ENCODE measurements around the gene PDE6A. TPM values are rescaled to one million over a fixed set of nuclear protein-coding genes. Genes with fewer than 3 reads are reported as not detected.

PDE6A gene
- total and polyA plus RNA-seq, 2 of the 8 experiments (the other 6 are each of a cell fraction or from before 2014, with no cell fraction given): not detected

GRCh38 chr5:149993471-149993870, 48.9 kb upstream of the PDE6A start:
- no peaks in the 10 kb centered on the region; a peak in 1 of 8 replicates for H3K36me3 ChIP-seq (ENCODE audit: control insufficient read depth in 2 of 4, insufficient read depth in 4 of 4, low read length in 3 of 4)
- H2BK15ac ChIP-seq (ENCODE audit: low read length): no peak overlapping the region
- H2AK5ac ChIP-seq (ENCODE audit: low read depth, low read length): no peak overlapping the region
- no peaks in the 10 kb centered on the region for H3K4me1 ChIP-seq (replicated peaks in 1 of 4; ENCODE audit: control insufficient read depth in 3 of 4, insufficient read depth in 4 of 4, low read length in 3 of 4)
- H4K8ac ChIP-seq (ENCODE audit: extremely low read depth, insufficient read depth, low read length): no peak overlapping the region
- POLR2A ChIA-PET (ENCODE audit: partially characterized antibody): interaction anchor here (0.7 kb wide), 1 partner anchor 152 kb away, joined by 3 read pairs; no protein-coding TSS in a partner anchor
- H2BK5ac ChIP-seq (ENCODE audit: low read depth, low read length): no peak overlapping the region
- no peaks in the 10 kb centered on the region for H4K20me1 ChIP-seq (replicated peaks in 1 of 2; ENCODE audit: control insufficient read depth in 1 of 2, insufficient read depth in 2 of 2, low read length in 2 of 2)
- H2AFZ ChIP-seq (ENCODE audit: low read length): no peak overlapping the region
- no peak overlapping the region for H3K9ac ChIP-seq (replicated peaks in 1 of 4; ENCODE audit: extremely low read depth in 1 of 4, low read depth in 3 of 4, low read length in 3 of 4)
- FAIRE-seq: no peak
- 73% methylated on average over 3 of the region's 3 CpGs; no CpG with 5 or more reads in 1 of the 2 experiments for WGBS, 2 experiments (ENCODE audit: extremely low coverage in 1 of 2, insufficient coverage in 1 of 2, insufficient read length in 1 of 2, insufficient replicate concordance in 2 of 2, low coverage in 1 of 2, low lambda C conversion rate in 2 of 2, missing lambda C conversion rate in 1 of 2)
- no peak overlapping the region for H4K91ac ChIP-seq (replicated peaks; ENCODE audit: insufficient read length, low read length)
- no peak overlapping the region for H3K14ac ChIP-seq (ENCODE audit: insufficient read length)
- no peak overlapping the region for H4K5ac ChIP-seq (ENCODE audit: insufficient read length, low read depth, low read length)
- no peak overlapping the region for H2BK20ac ChIP-seq (ENCODE audit: low read length)
- no peak overlapping the region for H3K56ac ChIP-seq (replicated peaks; ENCODE audit: insufficient read length, low read depth, low read length)
- H3K4me2 ChIP-seq (ENCODE audit: insufficient read depth in 1 of 2, low read depth in 2 of 2, low read length in 2 of 2): no peak overlapping the region
- no peak overlapping the region for H3K4me3 ChIP-seq (ENCODE audit: extremely low read depth in 1 of 4, insufficient read depth in 2 of 4, low read depth in 3 of 4, low read length in 4 of 4)
- no peaks in the 10 kb centered on the region for H3K23me2 ChIP-seq (ENCODE audit: low read depth, low read length)
- DNase-seq (ENCODE audit: low read depth in 1 of 2, low spot score in 2 of 2): no peak
- no peaks in the 10 kb centered on the region for H3K79me2 ChIP-seq (ENCODE audit: control insufficient read depth in 1 of 2, insufficient read depth in 2 of 2, low read length in 2 of 2)
- H3K18ac ChIP-seq (ENCODE audit: extremely low read depth, low read length): no peak overlapping the region
- no peak overlapping the region for H2BK120ac ChIP-seq (replicated peaks; ENCODE audit: low read depth, low read length)
- H3K9me3 ChIP-seq (ENCODE audit: insufficient read depth in 2 of 2, low read depth in 1 of 2, low read length in 1 of 2): no peaks in the 10 kb centered on the region
- no peak overlapping the region for H3K27ac ChIP-seq (ENCODE audit: low read depth, low read length)
- no peaks in the 10 kb centered on the region for H3K27me3 ChIP-seq (replicated peaks in 1 of 4; ENCODE audit: control insufficient read depth in 3 of 4, extremely low read depth in 1 of 4, insufficient read depth in 3 of 4, low read length in 3 of 4)
- H2BK12ac ChIP-seq (ENCODE audit: low read depth, low read length): no peak overlapping the region
- CTCF ChIA-PET (ENCODE audit: partially characterized antibody): interaction anchor here (0.8 to 6.1 kb wide), 10 partner anchors 13 to 407 kb away, joined by 3 to 172 read pairs (median 6); partner anchors contain the start of gene SLC26A2
- H3K79me1 ChIP-seq (ENCODE audit: low read depth, low read length): no peaks in the 10 kb centered on the region
- no peak overlapping the region for H3K4ac ChIP-seq (replicated peaks; ENCODE audit: insufficient read length, low read depth, low read length)
- H3K23ac ChIP-seq (ENCODE audit: insufficient read length): no peak overlapping the region
- TF ChIP-seq RFX5 (IDR thresholded peaks at IDR 0.05; ENCODE audit: borderline replicate concordance, low read depth, low read length): no peak
- TF ChIP-seq, protein P1, sequence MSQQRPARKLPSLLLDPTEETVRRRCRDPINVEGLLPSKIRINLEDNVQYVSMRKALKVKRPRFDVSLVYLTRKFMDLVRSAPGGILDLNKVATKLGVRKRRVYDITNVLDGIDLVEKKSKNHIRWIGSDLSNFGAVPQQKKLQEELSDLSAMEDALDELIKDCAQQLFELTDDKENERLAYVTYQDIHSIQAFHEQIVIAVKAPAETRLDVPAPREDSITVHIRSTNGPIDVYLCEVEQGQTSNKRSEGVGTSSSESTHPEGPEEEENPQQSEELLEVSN (IDR thresholded peaks at IDR 0.05): no peak
- no peak for TF ChIP-seq HDAC6 (IDR thresholded peaks at IDR 0.05; ENCODE audit: low read depth, low read length)
- no peak for TF ChIP-seq RBBP5 (IDR thresholded peaks at IDR 0.05; ENCODE audit: borderline replicate concordance, low read depth, low read length)
- no peak for TF ChIP-seq RNF2 (IDR thresholded peaks at IDR 0.05; ENCODE audit: borderline replicate concordance, low read depth, low read length, missing control alignments, poor library complexity, severe bottlenecking)
- TF ChIP-seq USF2 (IDR thresholded peaks at IDR 0.05; ENCODE audit: low read length): no peak
- TF ChIP-seq SAP30 (IDR thresholded peaks at IDR 0.05; ENCODE audit: insufficient read depth, insufficient replicate concordance, low read length): no peak
- TF ChIP-seq HDAC2 (IDR thresholded peaks at IDR 0.05; ENCODE audit: borderline replicate concordance in 1 of 2, low read depth in 2 of 2, low read length in 2 of 2): no peak
- TF ChIP-seq RXRA (IDR thresholded peaks at IDR 0.05; ENCODE audit: insufficient read depth, low read depth, low read length): no peak
- TF ChIP-seq FOSL1 (IDR thresholded peaks at IDR 0.05; ENCODE audit: insufficient read depth, low read depth, low read length): no peak
- no peak for TF ChIP-seq NRF1 (IDR thresholded peaks at IDR 0.05; ENCODE audit: low read depth, low read length)
